ENCODE data around the gene CRISPLD2.

- TF ChIP-seq CTCF (IDR thresholded peaks at IDR 0.05): no peak
- no peak for TF ChIP-seq ZFX (IDR thresholded peaks at IDR 0.05; ENCODE audit: borderline replicate concordance)
Observed at GRCh38 chr16:84860383-84860782, 40.6 kb downstream of the CRISPLD2 start.

Data from 22Rv1 (cell line).